ENCODE results near the gene INSIG2. TPM values are rescaled to one million over a fixed set of nuclear protein-coding genes. Genes with fewer than 3 reads are reported as not detected.

INSIG2 gene
- total and polyA plus RNA-seq, 9 of the 15 experiments (the other 6 are each of a cell fraction or from before 2014, with no cell fraction given) = 1.5 to 34.2 (median 6.4) TPM

- TF ChIP-seq ZNF592 (IDR thresholded peaks at IDR 0.05) = no peak
- TF ChIP-seq CREM (IDR thresholded peaks at IDR 0.05; ENCODE audit: low read depth) = no peak
- TF ChIP-seq HOMEZ (CRISPR knock-in tag; IDR thresholded peaks at IDR 0.05) = no peak
- no peak for TF ChIP-seq ZSCAN29 (IDR thresholded peaks at IDR 0.05)
- TF ChIP-seq NFIX (CRISPR knock-in tag; IDR thresholded peaks at IDR 0.05; ENCODE audit: low read depth) = no peak
- TF ChIP-seq PTTG1 (tag; IDR thresholded peaks at IDR 0.05; ENCODE audit: low read depth) = no peak
- no peak for TF ChIP-seq PRPF4 (IDR thresholded peaks at IDR 0.05; ENCODE audit: insufficient read depth, low read depth, low read length, poor library complexity, severe bottlenecking)
- no peak for TF ChIP-seq ZNF407 (IDR thresholded peaks at IDR 0.05; ENCODE audit: low read depth)
- no peak for TF ChIP-seq EWSR1 (IDR thresholded peaks at IDR 0.05; ENCODE audit: borderline replicate concordance, low read depth, partially characterized antibody)
- no peak for TF ChIP-seq USF1 (CRISPR knock-in tag; IDR thresholded peaks at IDR 0.05)
- no peak for TF ChIP-seq BRD4 (IDR thresholded peaks at IDR 0.05)
Observed at GRCh38 chr2:118123561-118124232, 35.4 kb downstream of the INSIG2 start (continued).
